ENCODE data around the gene CDCP1. TPM values are rescaled to one million over a fixed set of nuclear protein-coding genes. Genes with fewer than 3 reads are reported as not detected.
"Not testable (repeated sequence)": the region's sequence is repeated elsewhere in the genome, so short reads cannot be mapped to it uniquely, and the experiment has no call there.

CDCP1 gene
- total RNA-seq, 1 donor = 7.6 TPM

DNA sequence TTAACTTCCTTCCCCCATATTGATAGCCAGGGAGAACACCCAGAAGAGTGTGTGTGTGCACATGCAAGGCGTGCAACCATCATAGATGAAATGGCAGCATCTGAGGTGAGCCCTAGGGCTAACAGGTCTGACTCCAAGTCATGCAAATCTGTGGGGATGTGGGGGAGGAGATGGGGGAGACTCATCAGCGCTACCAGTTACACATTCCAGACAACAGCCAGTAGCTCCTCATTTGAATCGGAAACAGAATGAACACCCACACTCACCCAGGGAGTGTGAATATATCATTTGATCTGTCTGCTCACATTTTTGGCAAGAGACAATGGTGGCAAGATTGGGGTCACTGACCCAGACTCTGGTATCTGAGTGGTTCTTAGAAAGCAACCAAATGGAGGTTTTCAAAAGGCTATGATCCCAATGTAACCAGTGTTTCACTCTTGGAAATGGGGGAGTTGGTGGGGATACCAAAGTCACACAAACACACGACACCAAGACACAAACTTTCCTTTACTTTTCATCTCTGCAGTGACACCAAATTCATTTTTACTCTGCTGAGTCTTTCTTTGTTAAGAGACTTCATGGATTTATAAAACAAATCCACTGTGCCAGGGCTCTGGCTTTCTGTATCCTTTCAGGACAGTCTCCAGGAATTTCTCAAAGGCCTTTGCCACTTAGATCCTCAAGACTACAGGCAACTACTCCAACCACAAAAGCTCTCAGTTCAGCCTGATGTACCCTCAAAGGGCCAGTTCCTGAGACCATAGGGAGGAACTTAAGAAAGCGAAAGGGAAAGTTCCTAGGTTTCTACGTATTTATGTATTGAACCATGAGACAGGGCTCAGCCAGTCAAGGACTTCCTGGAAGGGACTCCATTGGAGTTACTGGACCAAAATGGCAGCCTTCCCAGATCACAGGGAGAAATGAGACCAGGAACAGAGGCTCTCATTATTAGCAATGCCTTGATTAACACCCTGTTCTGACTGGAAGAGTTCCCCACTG lies 2.2 kb downstream of the CDCP1 start:
- Histone ChIP-seq H3K36me3 (ENCODE audit: insufficient read depth, low read length) (no peaks in the 10 kb centered on the region), H3K27ac (ENCODE audit: low read depth, low read length) (no peak overlapping the region), H3K9me3 (ENCODE audit: low read depth, low read length) (no peaks in the 10 kb centered on the region), H3K4me1 (ENCODE audit: insufficient read depth, low read length) (peaks cover 28% of the 10 kb centered on the region), H3K79me2 (ENCODE audit: insufficient read depth, low read length) (peaks cover 42% of the 10 kb centered on the region), H2AFZ (ENCODE audit: low read length) (peak overlapping the region; percentile 28), H3K4me3 (ENCODE audit: insufficient read depth, low read length) (peak overlapping the region; percentile 18), H4K20me1 (ENCODE audit: insufficient read depth, low read length) (no peaks in the 10 kb centered on the region), H3K4me2 (ENCODE audit: insufficient read depth, low read length) (peak overlapping the region; percentile 49), H3K27me3 (ENCODE audit: insufficient read depth, low read length) (peaks cover 2% of the 10 kb centered on the region)
- TF ChIP-seq, protein P1, sequence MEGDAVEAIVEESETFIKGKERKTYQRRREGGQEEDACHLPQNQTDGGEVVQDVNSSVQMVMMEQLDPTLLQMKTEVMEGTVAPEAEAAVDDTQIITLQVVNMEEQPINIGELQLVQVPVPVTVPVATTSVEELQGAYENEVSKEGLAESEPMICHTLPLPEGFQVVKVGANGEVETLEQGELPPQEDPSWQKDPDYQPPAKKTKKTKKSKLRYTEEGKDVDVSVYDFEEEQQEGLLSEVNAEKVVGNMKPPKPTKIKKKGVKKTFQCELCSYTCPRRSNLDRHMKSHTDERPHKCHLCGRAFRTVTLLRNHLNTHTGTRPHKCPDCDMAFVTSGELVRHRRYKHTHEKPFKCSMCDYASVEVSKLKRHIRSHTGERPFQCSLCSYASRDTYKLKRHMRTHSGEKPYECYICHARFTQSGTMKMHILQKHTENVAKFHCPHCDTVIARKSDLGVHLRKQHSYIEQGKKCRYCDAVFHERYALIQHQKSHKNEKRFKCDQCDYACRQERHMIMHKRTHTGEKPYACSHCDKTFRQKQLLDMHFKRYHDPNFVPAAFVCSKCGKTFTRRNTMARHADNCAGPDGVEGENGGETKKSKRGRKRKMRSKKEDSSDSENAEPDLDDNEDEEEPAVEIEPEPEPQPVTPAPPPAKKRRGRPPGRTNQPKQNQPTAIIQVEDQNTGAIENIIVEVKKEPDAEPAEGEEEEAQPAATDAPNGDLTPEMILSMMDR (IDR thresholded peaks at IDR 0.05; ENCODE audit: extremely low read depth, low read depth, low read length) = no peak
- DNase-seq (ENCODE audit: insufficient read length, low spot score, missing footprints) = peak; percentile 91

DNA sequence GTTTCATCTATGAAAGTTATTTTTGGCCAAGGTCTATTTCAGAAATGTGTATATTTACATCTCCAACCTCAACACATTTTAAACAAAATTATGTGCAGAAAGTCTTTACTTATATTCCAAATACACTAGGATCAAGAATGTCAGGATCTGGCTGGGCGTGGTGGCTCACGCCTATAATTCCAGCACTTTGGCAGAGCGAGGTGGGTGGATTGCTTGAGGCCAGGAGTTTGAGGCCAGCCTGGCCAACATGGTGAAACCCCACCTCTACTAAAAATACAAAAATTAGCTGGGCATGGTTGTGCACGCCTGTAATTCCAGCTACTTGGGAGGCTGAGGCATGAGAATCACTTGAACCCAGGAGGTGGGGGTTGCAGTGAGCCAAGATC lies 5.4 kb downstream of the CDCP1 start:
- Histone ChIP-seq H3K79me2 (ENCODE audit: insufficient read depth, low read length) (peaks cover 51% of the 10 kb centered on the region), H3K4me1 (ENCODE audit: insufficient read depth, low read length) (peaks cover 51% of the 10 kb centered on the region), H3K27ac (ENCODE audit: low read depth, low read length) (peak overlapping the region; percentile 66), H3K4me2 (ENCODE audit: insufficient read depth, low read length) (peak overlapping the region; percentile 20), H2AFZ (ENCODE audit: low read length) (peak overlapping the region; percentile 52)
- H3K9me3 ChIP-seq (ENCODE audit: low read depth, low read length); H3K27me3 ChIP-seq (ENCODE audit: insufficient read depth, low read length); H3K36me3 ChIP-seq (ENCODE audit: insufficient read depth, low read length); DNase-seq (ENCODE audit: insufficient read length, low spot score, missing footprints); H3K4me3 ChIP-seq (ENCODE audit: insufficient read depth, low read length); H4K20me1 ChIP-seq (ENCODE audit: insufficient read depth, low read length): not testable (repeated sequence)

DNA sequence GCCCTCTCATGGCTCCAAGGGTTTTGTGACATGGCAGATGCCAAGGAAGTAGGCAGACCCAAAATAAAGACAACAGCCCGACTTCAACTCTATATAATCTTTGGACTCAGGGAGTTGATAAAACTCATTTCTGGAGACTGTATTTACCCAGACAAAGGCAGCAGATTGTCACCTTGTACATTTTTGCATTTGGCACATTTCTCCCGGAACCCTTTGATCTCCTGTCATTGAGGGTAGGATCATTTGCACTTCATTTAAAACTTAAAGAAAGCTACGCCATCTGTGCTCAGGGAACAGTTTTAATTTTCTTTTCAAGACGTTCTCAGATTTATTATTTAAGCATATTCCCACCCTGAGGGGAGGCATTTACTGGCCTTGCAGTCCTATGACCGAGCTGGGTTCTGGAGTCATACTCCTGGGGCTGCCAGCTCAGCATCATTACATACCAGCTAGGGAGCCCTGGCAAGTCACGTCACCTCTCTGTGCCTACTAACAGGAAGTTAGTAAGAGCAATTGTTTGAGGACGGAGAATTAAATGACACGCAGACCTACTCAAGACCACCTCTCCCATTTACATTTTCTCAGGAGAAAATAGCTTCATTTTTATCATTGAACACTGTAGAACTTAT lies 5.9 kb downstream of the CDCP1 start:
- H3K4me3 ChIP-seq (ENCODE audit: insufficient read depth, low read length) = no peak overlapping the region
- DNase-seq (ENCODE audit: insufficient read length, low spot score, missing footprints) = peak; percentile 91
- H3K9me3 ChIP-seq (ENCODE audit: low read depth, low read length) = no peaks in the 10 kb centered on the region
- H3K4me1 ChIP-seq (ENCODE audit: insufficient read depth, low read length) = peaks cover 53% of the 10 kb centered on the region
- H3K4me2 ChIP-seq (ENCODE audit: insufficient read depth, low read length) = peak overlapping the region; percentile 20
- no peaks in the 10 kb centered on the region for H4K20me1 ChIP-seq (ENCODE audit: insufficient read depth, low read length)
- H3K79me2 ChIP-seq (ENCODE audit: insufficient read depth, low read length) = peaks cover 50% of the 10 kb centered on the region
- TF ChIP-seq, protein P1 (IDR thresholded peaks at IDR 0.05; ENCODE audit: extremely low read depth, low read depth, low read length) = no peak
- H2AFZ ChIP-seq (ENCODE audit: low read length) = peak overlapping the region; percentile 52
- no peaks in the 10 kb centered on the region for H3K27me3 ChIP-seq (ENCODE audit: insufficient read depth, low read length)
- H3K36me3 ChIP-seq (ENCODE audit: insufficient read depth, low read length) = no peaks in the 10 kb centered on the region
- H3K27ac ChIP-seq (ENCODE audit: low read depth, low read length) = peak overlapping the region; percentile 66

DNA sequence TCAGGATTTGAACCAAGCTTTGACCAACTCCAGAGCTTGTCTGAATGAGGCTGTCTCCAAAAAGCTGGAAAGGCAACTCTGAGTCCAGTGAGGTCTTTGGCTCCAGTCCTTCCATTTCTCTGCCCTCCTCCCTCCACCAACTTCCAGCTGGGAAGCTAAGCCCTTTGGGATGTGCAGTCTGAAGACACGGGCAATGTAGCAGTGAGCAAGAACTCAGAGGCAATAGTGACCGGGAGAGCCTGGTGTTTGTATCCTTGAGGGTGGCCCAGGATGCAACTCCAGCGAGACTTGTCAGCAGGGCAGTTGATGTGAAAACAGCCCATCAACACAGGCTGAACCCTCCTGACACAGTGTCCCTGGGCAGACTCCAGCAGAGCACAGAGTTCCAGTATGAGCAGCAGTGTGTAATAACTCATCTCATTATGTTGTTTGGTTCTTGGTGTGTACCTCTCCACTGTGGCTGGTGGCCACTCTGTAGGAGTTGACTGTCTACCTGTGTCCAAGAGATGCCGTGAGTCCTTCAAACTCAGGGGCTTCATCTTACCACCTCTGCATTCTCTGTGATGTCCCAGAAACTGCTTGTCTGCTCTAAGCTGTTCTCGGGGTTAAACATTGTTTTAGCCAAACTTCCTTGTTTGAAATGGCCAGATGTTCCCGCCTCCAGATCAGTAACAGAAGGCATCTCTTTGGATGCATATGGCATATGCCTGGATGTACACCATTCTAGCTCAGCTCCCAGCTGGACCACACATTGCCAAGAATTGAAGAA lies 6.6 kb downstream of the CDCP1 start:
- Histone ChIP-seq H2AFZ (ENCODE audit: low read length) (peak overlapping the region; percentile 13), H3K4me1 (ENCODE audit: insufficient read depth, low read length) (peaks cover 56% of the 10 kb centered on the region), H3K27ac (ENCODE audit: low read depth, low read length) (peak overlapping the region; percentile 66), H4K20me1 (ENCODE audit: insufficient read depth, low read length) (no peaks in the 10 kb centered on the region), H3K4me3 (ENCODE audit: insufficient read depth, low read length) (no peak overlapping the region), H3K4me2 (ENCODE audit: insufficient read depth, low read length) (peak overlapping the region; percentile 8), H3K9me3 (ENCODE audit: low read depth, low read length) (no peaks in the 10 kb centered on the region), H3K36me3 (ENCODE audit: insufficient read depth, low read length) (no peaks in the 10 kb centered on the region), H3K79me2 (ENCODE audit: insufficient read depth, low read length) (peaks cover 45% of the 10 kb centered on the region), H3K27me3 (ENCODE audit: insufficient read depth, low read length) (no peaks in the 10 kb centered on the region)
- TF ChIP-seq, protein P1 (IDR thresholded peaks at IDR 0.05; ENCODE audit: extremely low read depth, low read depth, low read length) = no peak
- DNase-seq (ENCODE audit: insufficient read length, low spot score, missing footprints) = peak; percentile 59

All from osteoblast (primary cell).